Panc1 (cell line): ENCODE results near the gene SPX. TPM values are rescaled to one million over a fixed set of nuclear protein-coding genes. Genes with fewer than 3 reads are reported as not detected.

ENCODE experiments used
- ATAC-seq: fragments of 200-7000 bp; cut with Tn5 transposase; 2 replicates; pipeline ENCODE4 v1.9.1; 2020; ENCODE audit warnings: mild to moderate bottlenecking, moderate library complexity
- BruUV-seq: library from RNA; stranded (reverse); fragments of 400-500 nt; replicated peaks from 2 replicates; lab custom pipeline; 2021; lab: Mats Ljungman, UMichigan
- CTCF ChIA-PET: fragments of 300-600 bp; sonication (Branson Sonifier 250); formaldehyde crosslinking; loops from one replicate; lab custom pipeline; 2022; ENCODE audit warnings: antibody characterized with exemption; lab: Charles Lee
- POLR2A ChIA-PET: fragments of 300-600 bp; sonication (Branson Sonifier 250); formaldehyde crosslinking; loops from one replicate; lab custom pipeline; 2022; ENCODE audit warnings: antibody characterized with exemption; lab: Charles Lee
- DNase-seq: peaks from one replicate; pipeline ENCODE4 v3.0.0-alpha.2; 2010; ENCODE audit warnings: low read depth, low spot score
- H3K27ac ChIP-seq: 2 replicates; pipeline ENCODE4 v1.5.1; 2011; ENCODE audit warnings: mild to moderate bottlenecking, low read length, inconsistent platforms
- H3K27me3 ChIP-seq: fragments of 200-500 bp; sonication (Bioruptor generic); 2 replicates; pipeline ENCODE4 v1.6.0; 2014; ENCODE audit warnings: low read length, inconsistent platforms; ENCODE audit not compliant: control insufficient read depth, insufficient read depth
- H3K36me3 ChIP-seq: fragments of 200-500 bp; sonication (Bioruptor generic); 2 replicates; pipeline ENCODE4 v1.5.1; 2014; ENCODE audit warnings: inconsistent platforms, mild to moderate bottlenecking, low read length, moderate library complexity; ENCODE audit not compliant: control insufficient read depth, insufficient read depth
- H3K4me1 ChIP-seq: 2 replicates; pipeline ENCODE4 v1.5.1; 2011; ENCODE audit warnings: inconsistent platforms, mild to moderate bottlenecking, low read length, moderate library complexity; ENCODE audit not compliant: control insufficient read depth, insufficient read depth
- H3K4me3 ChIP-seq, 2 experiments: 2 replicates each; pipeline ENCODE4 v1.5.1; 2011 to 2012; ENCODE audit warnings: low read depth in 2 of 2, low read length in 2 of 2, mild to moderate bottlenecking in 2 of 2, inconsistent platforms in 1 of 2, moderate library complexity in 1 of 2
- H3K9me3 ChIP-seq: fragments of 200-500 bp; sonication (Bioruptor generic); 2 replicates; pipeline ENCODE4 v1.5.1; 2014; ENCODE audit warnings: low read depth, mild to moderate bottlenecking, inconsistent platforms, low read length, moderate library complexity; ENCODE audit not compliant: control insufficient read depth, insufficient read depth
- POLR2AphosphoS5 ChIP-seq: IDR thresholded peaks from 2 replicates; pipeline ENCODE4 v1.6.1; 2012; ENCODE audit warnings: mild to moderate bottlenecking, low read depth, low read length, moderate library complexity
- SIN3A ChIP-seq: IDR thresholded peaks from 2 replicates; pipeline ENCODE4 v1.6.1; 2012; ENCODE audit warnings: low read depth, mild to moderate bottlenecking, low read length, moderate library complexity, borderline replicate concordance; ENCODE audit not compliant: insufficient read depth
- TCF7L2 ChIP-seq: IDR thresholded peaks from 2 replicates; pipeline ENCODE4 v1.6.1; 2011; ENCODE audit warnings: mild to moderate bottlenecking, low read depth, low read length, inconsistent platforms
- in situ Hi-C: cut with HindIII; loops from 2 replicates; pipeline ENCODE4 v1.10.0; 2016; ENCODE audit warnings: low sequenced_read_pairs, low pct_unique_long_range_greater_than_20kb
- intact Hi-C: fragments of 100-400 bp; cut with micrococcal nuclease; formaldehyde crosslinking; loops from one replicate; pipeline ENCODE4 v1.10.0; 2022; ENCODE audit not compliant: unreplicated experiment
- total RNA-seq: library from RNA; stranded (reverse); gene quantifications from one replicate; pipeline ENCODE4 v1.2.1, GENCODE V29; 2021; ENCODE audit not compliant: unreplicated experiment
- TF ChIP-seq, protein P1 (sequence below), 2 experiments: IDR thresholded peaks; 2 replicates each; pipeline ENCODE4 v1.6.1; 2011 to 2012; ENCODE audit warnings: low read depth in 2 of 2, control low read depth in 1 of 2, low read length in 1 of 2, mild to moderate bottlenecking in 1 of 2, moderate library complexity in 1 of 2; ENCODE audit not compliant: insufficient read depth in 1 of 2
- TF ChIP-seq, protein P2 (sequence below): fragments of 450-650 bp; IDR thresholded peaks from 2 replicates; pipeline ENCODE4 v1.5.1; 2017; ENCODE audit warnings: mild to moderate bottlenecking

The SPX gene
- total RNA-seq, 1 experiment from 2014 or later = 0.13 TPM

DNA sequence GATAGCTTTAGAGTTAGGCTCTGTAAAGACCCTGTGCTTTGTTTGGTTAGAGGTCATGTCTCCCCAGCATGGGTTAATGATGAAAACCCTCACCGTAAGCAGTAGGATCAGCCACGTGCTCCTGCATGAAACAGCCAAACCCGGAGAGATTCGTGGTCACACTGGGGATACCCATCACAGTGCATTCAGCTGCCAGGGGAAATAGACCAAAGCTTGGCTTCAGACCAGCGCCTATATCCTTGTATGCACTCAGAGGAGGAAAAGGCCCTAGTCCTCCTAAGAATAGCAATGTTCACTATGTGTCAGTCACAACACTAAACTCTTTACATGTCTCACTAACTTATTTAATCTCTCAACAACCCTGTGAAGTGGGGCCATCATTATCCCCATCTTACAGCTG is 16.3 kb downstream of the SPX start:
- no peaks in the 10 kb centered on the region for H3K4me1 ChIP-seq
- intact Hi-C loops (no loop called here), in situ Hi-C loops (no loop called here)
- DNase-seq (no peak), ATAC-seq (no peak)
- no peaks in the 10 kb centered on the region; the same call in 1 of the 2 replicates for H3K27me3 ChIP-seq
- H3K9me3 ChIP-seq = no peaks in the 10 kb centered on the region
- no peak for TF ChIP-seq TCF7L2
- no peak for TF ChIP-seq SIN3A
- TF ChIP-seq, protein P1, sequence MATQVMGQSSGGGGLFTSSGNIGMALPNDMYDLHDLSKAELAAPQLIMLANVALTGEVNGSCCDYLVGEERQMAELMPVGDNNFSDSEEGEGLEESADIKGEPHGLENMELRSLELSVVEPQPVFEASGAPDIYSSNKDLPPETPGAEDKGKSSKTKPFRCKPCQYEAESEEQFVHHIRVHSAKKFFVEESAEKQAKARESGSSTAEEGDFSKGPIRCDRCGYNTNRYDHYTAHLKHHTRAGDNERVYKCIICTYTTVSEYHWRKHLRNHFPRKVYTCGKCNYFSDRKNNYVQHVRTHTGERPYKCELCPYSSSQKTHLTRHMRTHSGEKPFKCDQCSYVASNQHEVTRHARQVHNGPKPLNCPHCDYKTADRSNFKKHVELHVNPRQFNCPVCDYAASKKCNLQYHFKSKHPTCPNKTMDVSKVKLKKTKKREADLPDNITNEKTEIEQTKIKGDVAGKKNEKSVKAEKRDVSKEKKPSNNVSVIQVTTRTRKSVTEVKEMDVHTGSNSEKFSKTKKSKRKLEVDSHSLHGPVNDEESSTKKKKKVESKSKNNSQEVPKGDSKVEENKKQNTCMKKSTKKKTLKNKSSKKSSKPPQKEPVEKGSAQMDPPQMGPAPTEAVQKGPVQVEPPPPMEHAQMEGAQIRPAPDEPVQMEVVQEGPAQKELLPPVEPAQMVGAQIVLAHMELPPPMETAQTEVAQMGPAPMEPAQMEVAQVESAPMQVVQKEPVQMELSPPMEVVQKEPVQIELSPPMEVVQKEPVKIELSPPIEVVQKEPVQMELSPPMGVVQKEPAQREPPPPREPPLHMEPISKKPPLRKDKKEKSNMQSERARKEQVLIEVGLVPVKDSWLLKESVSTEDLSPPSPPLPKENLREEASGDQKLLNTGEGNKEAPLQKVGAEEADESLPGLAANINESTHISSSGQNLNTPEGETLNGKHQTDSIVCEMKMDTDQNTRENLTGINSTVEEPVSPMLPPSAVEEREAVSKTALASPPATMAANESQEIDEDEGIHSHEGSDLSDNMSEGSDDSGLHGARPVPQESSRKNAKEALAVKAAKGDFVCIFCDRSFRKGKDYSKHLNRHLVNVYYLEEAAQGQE (IDR thresholded peaks at IDR 0.05; ENCODE audit: insufficient read depth in 1 of 2, low read depth in 2 of 2, low read length in 1 of 2) = no peak
- no peak for TF ChIP-seq POLR2AphosphoS5
- TF ChIP-seq, protein P2, sequence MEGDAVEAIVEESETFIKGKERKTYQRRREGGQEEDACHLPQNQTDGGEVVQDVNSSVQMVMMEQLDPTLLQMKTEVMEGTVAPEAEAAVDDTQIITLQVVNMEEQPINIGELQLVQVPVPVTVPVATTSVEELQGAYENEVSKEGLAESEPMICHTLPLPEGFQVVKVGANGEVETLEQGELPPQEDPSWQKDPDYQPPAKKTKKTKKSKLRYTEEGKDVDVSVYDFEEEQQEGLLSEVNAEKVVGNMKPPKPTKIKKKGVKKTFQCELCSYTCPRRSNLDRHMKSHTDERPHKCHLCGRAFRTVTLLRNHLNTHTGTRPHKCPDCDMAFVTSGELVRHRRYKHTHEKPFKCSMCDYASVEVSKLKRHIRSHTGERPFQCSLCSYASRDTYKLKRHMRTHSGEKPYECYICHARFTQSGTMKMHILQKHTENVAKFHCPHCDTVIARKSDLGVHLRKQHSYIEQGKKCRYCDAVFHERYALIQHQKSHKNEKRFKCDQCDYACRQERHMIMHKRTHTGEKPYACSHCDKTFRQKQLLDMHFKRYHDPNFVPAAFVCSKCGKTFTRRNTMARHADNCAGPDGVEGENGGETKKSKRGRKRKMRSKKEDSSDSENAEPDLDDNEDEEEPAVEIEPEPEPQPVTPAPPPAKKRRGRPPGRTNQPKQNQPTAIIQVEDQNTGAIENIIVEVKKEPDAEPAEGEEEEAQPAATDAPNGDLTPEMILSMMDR = no peak
- H3K36me3 ChIP-seq = no peaks in the 10 kb centered on the region
- no TSS peak for BruUV-seq
- no peak overlapping the region for H3K4me3 ChIP-seq
- POLR2A ChIA-PET = no interaction called here
- no peak overlapping the region for H3K27ac ChIP-seq
- CTCF ChIA-PET = no interaction called here

DNA sequence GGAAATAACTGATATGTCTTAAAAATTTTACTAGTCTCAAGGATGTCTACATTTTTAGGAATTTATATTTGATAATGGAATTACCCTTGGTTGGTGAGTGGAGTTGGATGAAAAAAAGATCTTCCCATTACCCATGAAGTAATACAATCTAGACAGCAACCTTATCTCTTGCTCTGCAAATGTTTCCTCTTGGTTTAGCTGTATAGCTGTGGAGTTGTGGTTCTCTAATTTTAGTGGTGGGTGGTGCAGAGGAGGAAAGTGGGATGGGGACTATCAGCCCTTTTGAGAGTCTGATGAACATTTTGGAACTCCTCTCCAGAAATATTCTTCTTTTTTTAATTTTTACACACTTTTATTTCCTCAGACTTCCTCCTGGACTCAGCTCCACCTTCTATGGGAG is 17.1 kb downstream of the SPX start:
- no peaks in the 10 kb centered on the region for H3K4me1 ChIP-seq
- no peaks in the 10 kb centered on the region for H3K36me3 ChIP-seq
- no TSS peak for BruUV-seq
- no peak for TF ChIP-seq POLR2AphosphoS5
- TF ChIP-seq, protein P1 (IDR thresholded peaks at IDR 0.05; ENCODE audit: insufficient read depth in 1 of 2, low read depth in 2 of 2, low read length in 1 of 2) = no peak
- no peak for TF ChIP-seq TCF7L2
- no peak for TF ChIP-seq SIN3A
- H3K27ac ChIP-seq = no peak overlapping the region
- ChIA-PET CTCF (no interaction called here), POLR2A (no interaction called here)
- intact Hi-C loops (no loop called here), in situ Hi-C loops (no loop called here)
- no peak overlapping the region for H3K4me3 ChIP-seq
- DNase-seq (no peak), ATAC-seq (no peak)
- H3K9me3 ChIP-seq = no peaks in the 10 kb centered on the region
- no peaks in the 10 kb centered on the region; the same call in 1 of the 2 replicates for H3K27me3 ChIP-seq
